Upper lobe of right lung (tissue), 1 donor: ENCODE data around the gene OBSL1. TPM values are rescaled to one million over a fixed set of nuclear protein-coding genes. Genes with fewer than 3 reads are reported as not detected.

ENCODE experiments used
- ATAC-seq: fragments of 200-7000 bp; cut with Tn5 transposase; one replicate; pipeline ENCODE4 v1.9.1; 2020; ENCODE audit warnings: mild to moderate bottlenecking, moderate library complexity
- DNase-seq: peaks from one replicate; pipeline ENCODE4 v3.0.0-alpha.2; 2020
- H3K27ac ChIP-seq: fragments of 200-600 bp; one replicate; pipeline ENCODE4 v1.8.0; 2022
- H3K27me3 ChIP-seq: fragments of 200-600 bp; one replicate; pipeline ENCODE4 v1.8.0; 2022; ENCODE audit warnings: mild to moderate bottlenecking
- H3K36me3 ChIP-seq: fragments of 200-600 bp; one replicate; pipeline ENCODE4 v1.8.0; 2022
- H3K4me1 ChIP-seq: fragments of 200-600 bp; one replicate; pipeline ENCODE4 v1.8.0; 2022
- H3K4me3 ChIP-seq: fragments of 200-600 bp; one replicate; pipeline ENCODE4 v1.8.0; 2022; ENCODE audit warnings: mild to moderate bottlenecking
- H3K9me3 ChIP-seq: fragments of 200-600 bp; one replicate; pipeline ENCODE4 v1.8.0; 2022
- intact Hi-C: fragments of 100-400 bp; cut with DNase I; formaldehyde crosslinking; loops from one replicate; pipeline ENCODE4 v1.11.0; 2022
- total RNA-seq: library from RNA; stranded (reverse); fragmentation: NEBNext Ultra II Directional; extraction: Animal tissue kit (Norgen Biotek cat#: 25700); gene quantifications from one replicate; pipeline ENCODE4 v1.2.1, GENCODE V29; 2021
- TF ChIP-seq, protein P1 (sequence below): fragments of 200-600 bp; IDR thresholded peaks from one replicate; pipeline ENCODE4 v1.8.0; 2022; ENCODE audit warnings: antibody characterized with exemption
- donor health status: DM: no; HTN: yes; CAD: no; lungs with severe emphysema.

The OBSL1 gene
- total RNA-seq, 1 donor from 2014 or later, result 72.8 TPM

DNA sequence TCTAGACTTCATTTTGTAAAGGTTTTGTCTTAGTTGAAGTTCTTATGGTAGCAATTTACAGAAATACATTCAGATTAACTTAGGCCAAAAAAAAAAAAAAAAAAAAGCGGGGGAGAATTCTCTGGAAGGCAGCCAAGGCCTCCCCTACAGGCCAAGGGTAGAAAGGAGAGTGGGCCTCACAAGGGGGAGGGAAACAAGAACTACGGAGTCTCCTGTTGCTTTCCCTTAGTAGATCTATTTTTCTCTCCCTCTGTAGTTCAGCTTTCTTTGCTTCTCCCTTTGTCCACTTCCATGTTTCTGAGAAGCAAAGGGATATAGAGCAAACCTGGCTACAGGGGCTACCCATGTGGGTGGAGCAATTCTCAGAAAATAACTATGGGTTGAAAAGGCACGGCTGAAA lies 23.9 kb upstream of the OBSL1 start:
- intact Hi-C loops, result no loop called here
- H3K27ac ChIP-seq, result no peak overlapping the region

DNA sequence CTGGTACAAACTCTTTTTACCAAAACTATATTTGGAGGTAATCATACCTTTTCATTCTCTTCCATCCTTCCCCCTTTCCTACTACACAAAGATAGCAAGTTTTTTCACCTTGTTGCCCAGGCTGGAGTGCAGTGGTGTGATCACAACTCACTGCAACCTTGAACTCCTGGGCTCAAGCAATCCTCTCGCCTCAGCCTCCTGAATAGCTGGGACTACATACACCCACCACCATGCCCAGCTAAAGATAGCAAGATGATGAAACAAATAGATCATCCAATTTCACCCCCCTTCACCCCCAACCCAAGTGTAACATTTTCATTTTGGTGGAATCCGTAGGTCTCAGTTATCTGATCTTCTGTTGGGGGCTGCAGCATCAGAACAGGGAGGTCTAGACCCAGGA lies 21.8 kb upstream of the OBSL1 start:
- Histone ChIP-seq H3K36me3 (no peaks in the 10 kb centered on the region), H3K4me1 (peaks cover under 1% of the 10 kb centered on the region), H3K27ac (no peak overlapping the region), H3K27me3 (no peaks in the 10 kb centered on the region), H3K9me3 (no peaks in the 10 kb centered on the region), H3K4me3 (no peak overlapping the region)
- intact Hi-C loops, result no loop called here
- DNase-seq (no peak), ATAC-seq (no peak)
- TF ChIP-seq, protein P1, sequence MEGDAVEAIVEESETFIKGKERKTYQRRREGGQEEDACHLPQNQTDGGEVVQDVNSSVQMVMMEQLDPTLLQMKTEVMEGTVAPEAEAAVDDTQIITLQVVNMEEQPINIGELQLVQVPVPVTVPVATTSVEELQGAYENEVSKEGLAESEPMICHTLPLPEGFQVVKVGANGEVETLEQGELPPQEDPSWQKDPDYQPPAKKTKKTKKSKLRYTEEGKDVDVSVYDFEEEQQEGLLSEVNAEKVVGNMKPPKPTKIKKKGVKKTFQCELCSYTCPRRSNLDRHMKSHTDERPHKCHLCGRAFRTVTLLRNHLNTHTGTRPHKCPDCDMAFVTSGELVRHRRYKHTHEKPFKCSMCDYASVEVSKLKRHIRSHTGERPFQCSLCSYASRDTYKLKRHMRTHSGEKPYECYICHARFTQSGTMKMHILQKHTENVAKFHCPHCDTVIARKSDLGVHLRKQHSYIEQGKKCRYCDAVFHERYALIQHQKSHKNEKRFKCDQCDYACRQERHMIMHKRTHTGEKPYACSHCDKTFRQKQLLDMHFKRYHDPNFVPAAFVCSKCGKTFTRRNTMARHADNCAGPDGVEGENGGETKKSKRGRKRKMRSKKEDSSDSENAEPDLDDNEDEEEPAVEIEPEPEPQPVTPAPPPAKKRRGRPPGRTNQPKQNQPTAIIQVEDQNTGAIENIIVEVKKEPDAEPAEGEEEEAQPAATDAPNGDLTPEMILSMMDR, result no peak

More for the DNA sequence above, 23.9 kb upstream of the OBSL1 start:
- peaks cover 10% of the 10 kb centered on the region for H3K4me1 ChIP-seq
- H3K9me3 ChIP-seq, result no peaks in the 10 kb centered on the region
- DNase-seq, result no peak
- TF ChIP-seq, protein P1, result no peak
- no peak overlapping the region for H3K4me3 ChIP-seq
- no peaks in the 10 kb centered on the region for H3K27me3 ChIP-seq
- no peaks in the 10 kb centered on the region for H3K36me3 ChIP-seq
- no peak for ATAC-seq

DNA sequence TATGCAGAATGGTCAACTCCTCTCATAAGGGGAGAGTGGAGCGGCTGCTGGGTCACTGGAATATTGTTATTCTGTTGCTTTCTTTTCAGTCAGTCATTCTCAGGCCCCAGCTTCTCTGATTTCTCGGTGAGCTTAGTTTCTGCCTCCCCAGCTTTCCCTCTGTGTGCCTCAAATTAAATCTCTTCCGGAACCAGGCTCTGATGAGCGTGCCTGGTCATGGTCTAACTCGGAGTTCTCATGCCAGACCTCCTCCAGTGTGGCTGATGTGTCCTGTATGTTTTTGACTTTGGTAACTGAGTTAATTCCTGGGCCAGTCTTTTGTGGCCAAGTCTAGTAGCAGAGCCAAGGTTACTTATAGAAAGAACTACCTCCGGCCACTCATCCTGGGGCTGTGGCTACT lies 21.4 kb upstream of the OBSL1 start:
- ATAC-seq (no peak), DNase-seq (no peak)
- TF ChIP-seq, protein P1, result no peak
- no peaks in the 10 kb centered on the region for H3K27me3 ChIP-seq
- intact Hi-C loops, result no loop called here
- H3K36me3 ChIP-seq, result no peaks in the 10 kb centered on the region
- no peak overlapping the region for H3K4me3 ChIP-seq
- no peaks in the 10 kb centered on the region for H3K4me1 ChIP-seq
- no peak overlapping the region for H3K27ac ChIP-seq
- no peaks in the 10 kb centered on the region for H3K9me3 ChIP-seq

DNA sequence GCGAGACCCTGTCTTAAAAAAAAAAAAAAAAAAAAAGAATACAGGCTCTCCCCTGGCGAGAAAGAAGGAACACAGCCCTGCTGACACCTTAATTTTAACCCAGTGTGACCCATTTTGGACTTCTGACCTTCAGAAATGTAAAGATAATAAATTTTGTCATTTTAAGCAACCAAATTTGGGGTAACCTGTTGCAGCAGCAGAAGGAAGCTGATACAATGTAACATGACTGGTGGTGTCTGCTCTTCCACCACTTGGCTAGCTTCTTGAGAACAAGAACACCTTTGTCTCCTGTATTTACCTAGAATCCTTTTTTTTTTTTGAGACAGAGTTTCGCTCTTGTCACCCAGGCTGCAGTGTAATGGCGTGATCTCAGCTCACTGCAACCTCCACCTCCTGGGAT lies 19.8 kb upstream of the OBSL1 start:
- no peak overlapping the region for H3K27ac ChIP-seq
- no peaks in the 10 kb centered on the region for H3K4me1 ChIP-seq
- H3K4me3 ChIP-seq, result no peak overlapping the region
- TF ChIP-seq, protein P1, result no peak
- DNase-seq (no peak), ATAC-seq (no peak)
- no peaks in the 10 kb centered on the region for H3K36me3 ChIP-seq
- intact Hi-C loops, result no loop called here
- no peaks in the 10 kb centered on the region for H3K9me3 ChIP-seq
- H3K27me3 ChIP-seq, result no peaks in the 10 kb centered on the region

DNA sequence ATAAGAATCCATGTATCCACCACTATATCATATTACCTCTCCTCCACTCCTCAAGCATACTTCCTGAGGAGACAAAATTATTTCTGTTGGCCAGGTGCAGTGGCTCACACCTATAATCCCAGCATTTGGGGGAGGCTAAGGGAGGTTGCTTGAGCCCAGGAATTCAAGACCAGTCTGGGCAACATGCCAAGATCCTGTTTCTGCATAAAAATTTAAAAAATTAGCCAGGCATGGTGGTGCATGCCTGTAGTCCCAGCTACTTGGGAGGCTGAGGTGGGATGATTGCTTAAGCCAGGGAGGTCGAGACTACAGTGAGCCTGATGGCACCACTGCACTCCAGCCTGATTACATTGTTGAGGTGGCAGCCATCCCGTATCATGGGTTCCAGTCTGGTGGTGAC lies 10.0 kb upstream of the OBSL1 start:
- Histone ChIP-seq H3K27ac (no peak overlapping the region), H3K9me3 (no peaks in the 10 kb centered on the region), H3K36me3 (no peaks in the 10 kb centered on the region), H3K4me1 (peaks cover 4% of the 10 kb centered on the region), H3K27me3 (no peaks in the 10 kb centered on the region), H3K4me3 (no peak overlapping the region)
- intact Hi-C loops, result no loop called here
- TF ChIP-seq, protein P1, result no peak
- DNase-seq, result no peak
- no peak for ATAC-seq
